GM19043 (cell line): ENCODE measurements around the gene KRTAP8-1.

ENCODE experiments used
- ATAC-seq: cut with Tn5 transposase; IDR thresholded peaks from one replicate; pipeline ENCODE4 v1.9.1; 2021; ENCODE audit warnings: low read depth; ENCODE audit not compliant: unreplicated experiment

Gene KRTAP8-1, protein sequence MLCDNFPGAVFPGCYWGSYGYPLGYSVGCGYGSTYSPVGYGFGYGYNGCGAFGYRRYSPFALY

DNA sequence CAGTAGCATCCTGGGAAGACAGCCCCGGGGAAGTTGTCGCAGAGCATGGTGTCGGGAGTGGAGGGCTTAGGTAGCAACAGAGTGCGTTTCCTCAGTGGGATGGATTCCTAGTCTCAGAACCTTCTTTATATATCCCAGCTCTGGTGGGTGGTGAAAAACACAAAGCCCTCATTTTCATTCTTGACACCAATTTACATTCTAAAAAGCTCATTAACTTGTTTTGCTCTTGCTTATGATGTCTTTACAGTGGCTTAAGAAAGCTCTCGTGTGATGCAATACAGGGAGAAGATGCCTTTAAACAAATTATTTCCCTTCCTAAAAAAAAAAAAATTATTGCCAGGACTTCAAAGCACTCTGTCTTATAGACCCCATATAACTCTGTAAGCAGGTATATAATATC, at the start of gene KRTAP8-1:
KRTAP8-1 (minus strand) TSS at position 101 of the 400 bp plus-strand sequence; CDS start at position 47, 54 bp downstream.
- ATAC-seq: no peak

DNA sequence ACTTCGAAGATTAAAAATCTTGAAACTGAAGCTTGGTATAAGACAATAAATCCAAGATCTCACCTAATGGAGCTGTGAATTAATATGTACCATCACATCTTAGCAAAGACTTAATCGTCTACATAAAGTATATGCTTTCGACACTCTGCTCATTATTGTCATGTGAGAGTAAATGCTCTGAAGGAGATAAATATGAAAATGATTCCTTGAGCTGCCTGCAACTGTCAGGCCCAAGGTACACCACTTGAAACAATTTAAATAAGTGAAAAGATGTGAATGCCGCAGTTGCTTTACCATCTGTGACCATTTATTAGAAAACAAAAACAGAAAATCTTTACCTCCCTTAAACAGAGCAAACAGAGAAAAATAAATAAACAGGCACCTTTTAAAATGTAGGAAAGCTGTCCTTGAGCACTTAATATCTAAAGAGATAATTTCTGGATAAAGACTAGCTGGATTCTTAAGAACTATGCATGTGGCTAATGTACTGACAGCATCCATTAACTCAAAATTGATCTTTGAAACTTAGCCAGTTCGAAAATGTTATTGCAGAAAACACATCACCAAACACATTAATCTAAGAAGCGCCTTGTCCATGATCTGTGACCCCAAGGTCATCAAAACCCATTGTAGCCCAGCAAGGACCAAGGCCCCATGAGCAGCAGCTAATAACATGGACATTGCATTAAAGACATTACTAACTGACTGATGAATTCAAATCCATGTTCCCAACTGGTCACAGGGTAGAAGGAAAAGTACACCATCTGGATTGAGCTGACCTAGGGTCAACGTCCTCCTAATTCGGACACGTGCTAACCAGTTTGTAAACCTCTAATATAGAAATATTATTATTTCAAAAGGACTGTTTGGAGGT, 34.8 kb upstream of the KRTAP8-1 start:
- no peak for ATAC-seq

DNA sequence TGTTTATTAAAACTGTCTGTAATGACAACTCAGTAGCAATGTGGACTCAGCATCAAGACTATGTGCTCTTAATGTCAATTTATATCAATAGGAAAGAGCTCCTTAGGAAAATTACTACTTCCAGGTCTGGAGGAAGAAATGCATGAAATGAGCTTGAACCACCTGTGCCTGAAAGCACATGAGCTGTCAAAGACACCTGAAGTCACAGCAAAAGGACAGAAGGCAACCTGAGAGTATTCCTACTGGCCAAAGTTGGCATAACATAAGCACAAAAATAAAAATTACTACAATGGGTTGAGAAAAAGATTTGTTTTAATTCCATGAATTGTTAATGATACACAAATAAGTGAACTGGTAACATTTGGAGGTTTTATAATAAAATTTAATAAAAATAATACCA, 29.9 kb upstream of the KRTAP8-1 start:
- ATAC-seq: no peak

DNA sequence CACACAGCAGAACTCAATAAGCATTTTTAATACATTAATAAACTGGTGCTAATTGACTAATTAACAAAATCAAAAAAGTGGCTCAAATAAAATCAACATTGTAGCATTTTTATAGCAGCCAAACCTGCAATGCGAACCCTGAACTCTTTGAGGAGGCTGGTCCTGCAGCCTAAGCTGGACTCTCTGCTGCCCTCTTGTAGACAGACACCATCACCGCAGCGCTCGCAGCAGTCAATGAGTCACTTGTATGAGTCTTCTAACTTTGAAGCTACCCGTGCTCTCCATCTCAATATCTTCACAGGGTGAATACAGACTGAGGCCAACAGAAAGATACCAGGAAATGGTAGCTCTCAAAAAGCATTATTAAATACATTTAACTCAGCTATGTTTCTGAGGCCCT, 26.2 kb upstream of the KRTAP8-1 start:
- ATAC-seq: no peak

DNA sequence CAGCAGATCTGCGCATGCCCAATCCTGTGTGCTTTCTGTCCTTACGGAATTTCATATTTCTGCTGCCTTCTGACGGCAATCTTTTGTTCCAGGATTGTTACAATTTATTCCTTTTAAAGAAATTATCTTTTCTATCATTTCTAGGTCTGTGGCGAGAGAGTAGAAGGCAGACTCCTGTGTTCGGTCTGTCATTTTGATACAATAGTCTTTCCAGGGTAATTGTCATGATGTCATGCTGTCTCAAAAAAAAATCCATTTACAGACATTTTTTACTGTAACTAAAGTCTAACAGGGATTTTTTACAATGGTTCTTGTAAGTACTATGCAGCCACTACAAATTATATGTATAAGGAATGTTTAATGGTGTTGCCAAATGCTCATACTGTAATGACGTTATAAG, 25.5 kb upstream of the KRTAP8-1 start:
- ATAC-seq: no peak

DNA sequence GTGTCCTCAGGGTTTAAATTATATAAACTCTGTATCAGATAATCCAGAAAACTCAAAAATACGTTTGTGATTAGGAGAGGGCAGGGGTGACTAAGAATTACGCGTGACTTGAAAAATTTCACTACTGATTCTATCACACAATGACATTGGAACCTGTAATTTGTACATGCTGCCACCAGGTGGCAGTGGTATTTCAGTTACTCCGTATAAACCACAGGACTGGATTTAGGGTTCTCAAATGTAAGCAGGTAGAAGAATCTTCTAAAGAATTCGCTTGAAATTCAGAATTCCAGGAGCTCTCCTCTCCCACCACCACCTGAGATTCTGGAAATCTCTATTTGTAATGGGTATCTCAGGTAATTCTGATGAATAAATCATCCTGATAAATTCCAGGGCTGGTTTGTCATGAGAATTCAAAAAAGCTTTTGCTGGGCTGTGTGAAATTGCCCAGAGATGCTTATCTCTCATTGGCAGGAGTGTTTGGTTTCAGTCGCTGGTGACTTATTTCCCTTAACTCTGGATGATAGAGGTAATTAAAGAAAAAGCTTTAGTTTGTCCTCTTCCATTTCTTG, 18.2 kb upstream of the KRTAP8-1 start:
- ATAC-seq: no peak

DNA sequence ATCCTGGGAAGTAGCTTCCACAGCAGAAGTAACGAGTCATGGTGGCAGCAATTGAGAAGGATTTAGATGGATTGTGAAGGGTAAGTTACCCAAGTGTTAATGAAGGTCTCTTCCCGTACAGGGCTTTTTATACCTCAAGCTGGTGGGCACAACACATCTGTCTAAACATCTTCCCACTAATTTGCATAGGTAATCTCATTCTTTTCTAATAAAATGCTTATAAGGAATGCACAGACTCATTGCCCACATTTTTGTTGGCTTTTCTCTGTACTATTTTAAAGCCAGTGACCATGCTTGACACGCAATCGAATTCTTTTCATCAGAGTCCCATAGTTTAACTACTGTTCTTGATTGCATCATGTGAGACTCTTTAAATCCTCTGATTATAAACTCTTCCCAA, 16.6 kb upstream of the KRTAP8-1 start, which contains the start of gene KRTAP7-1:
KRTAP7-1 (minus strand) TSS at position 101 of the 400 bp plus-strand sequence; CDS start at position 40, 61 bp downstream.
- no peak for ATAC-seq

DNA sequence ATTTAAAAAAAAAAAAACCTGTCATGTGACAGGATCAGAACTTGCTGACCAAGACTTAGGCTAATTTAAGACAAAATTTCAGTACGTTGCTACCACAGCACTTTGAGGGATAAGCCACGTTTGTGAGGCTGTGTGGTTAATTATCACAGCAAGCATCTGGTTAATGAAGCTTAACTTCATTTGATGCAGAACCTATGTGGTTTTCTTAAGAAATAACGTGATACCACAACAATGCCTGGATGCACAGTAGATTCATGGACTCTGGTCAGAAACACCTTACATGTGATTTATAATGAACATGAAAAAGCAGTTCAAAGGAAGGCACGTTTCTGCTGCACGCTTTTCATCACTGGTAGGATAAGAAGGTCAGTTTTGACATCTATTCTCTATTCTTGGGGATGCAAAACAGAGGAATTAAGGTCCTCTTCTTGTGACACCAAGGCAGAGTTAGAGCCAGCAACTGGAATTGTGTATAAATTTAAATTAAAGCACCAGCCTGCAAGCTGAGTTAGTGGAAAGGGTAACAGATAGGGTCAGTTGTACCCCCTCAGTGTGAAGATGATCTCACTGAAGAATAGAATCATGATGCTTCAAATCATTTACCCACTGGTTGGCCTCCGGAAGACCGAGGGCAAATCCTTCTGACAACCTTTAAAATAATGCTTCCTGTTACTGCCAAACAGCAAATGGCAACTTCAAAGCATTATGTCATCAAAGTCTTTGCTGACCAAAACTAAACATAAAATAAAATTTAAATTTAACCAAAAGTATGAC, 6.0 kb upstream of the KRTAP8-1 start:
- no peak for ATAC-seq

DNA sequence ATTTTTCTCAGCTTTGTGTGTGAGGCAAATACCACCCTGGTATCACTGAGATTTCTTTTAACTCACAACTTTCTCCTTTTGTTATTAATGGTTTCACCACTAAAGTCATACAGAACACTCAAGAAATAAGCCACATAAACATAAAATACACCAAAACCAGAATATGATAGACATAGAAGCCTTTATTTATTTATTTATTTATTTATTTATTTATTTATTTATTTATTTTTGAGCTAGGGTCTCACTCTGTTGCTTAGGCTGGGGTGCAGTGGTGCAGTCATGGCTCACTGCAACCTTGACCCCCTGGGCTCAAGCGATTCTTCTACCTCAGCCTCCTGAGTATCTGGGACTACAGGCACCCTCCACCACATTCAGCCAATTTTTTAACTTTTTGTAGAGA, 12.5 kb downstream of the KRTAP8-1 start:
- ATAC-seq: no peak

DNA sequence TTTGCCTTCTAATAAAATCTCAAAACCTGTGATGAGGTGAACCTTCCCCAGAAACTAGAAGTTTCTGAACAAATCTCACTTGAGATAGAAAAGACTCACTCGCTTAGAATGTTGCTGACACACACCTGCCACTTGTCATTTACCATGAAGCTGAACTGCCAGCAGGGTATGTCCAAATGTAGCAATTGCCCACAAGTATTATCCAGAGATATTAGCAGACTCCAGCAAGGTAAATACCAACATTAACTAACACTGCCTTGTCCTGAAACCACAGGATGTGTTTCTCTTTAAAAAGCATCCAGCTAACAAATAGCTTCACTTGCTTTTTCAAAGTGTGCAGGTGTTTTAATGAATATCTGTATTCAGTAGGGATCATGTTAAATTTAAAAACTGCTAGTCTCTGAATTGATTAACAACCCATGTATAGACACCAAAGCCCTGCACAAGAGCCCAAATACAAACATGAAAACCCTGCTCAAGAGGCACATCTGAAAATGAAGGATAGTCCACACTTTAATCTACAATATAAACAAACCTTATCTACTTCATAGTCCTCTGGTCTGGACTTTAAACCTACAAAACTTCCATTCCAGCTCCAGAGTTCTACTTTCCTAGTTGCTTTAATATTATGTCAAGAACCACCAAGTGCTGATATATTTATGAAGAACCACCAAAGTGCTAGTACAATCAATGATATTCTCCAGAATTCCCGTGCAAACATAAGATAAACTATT, 19.3 kb downstream of the KRTAP8-1 start:
- ATAC-seq: no peak

DNA sequence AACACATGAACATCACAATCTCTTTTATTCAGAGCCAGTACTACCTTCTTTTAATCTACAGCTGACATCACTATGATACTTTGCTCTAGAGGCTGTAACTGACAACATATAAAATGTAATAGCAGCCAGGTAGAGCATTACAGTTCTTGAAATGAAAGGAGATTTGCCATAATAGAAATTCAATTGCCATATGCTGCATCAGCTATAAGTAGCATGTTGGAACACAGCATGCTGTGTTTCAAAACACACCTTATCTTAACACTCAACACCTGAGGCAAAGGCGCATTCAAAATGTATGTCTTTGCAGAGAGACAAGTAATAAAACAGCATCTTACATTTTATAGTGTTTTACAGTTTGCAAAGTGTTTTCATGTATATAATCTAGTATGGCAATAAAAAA, 33.8 kb downstream of the KRTAP8-1 start:
- ATAC-seq: no peak

DNA sequence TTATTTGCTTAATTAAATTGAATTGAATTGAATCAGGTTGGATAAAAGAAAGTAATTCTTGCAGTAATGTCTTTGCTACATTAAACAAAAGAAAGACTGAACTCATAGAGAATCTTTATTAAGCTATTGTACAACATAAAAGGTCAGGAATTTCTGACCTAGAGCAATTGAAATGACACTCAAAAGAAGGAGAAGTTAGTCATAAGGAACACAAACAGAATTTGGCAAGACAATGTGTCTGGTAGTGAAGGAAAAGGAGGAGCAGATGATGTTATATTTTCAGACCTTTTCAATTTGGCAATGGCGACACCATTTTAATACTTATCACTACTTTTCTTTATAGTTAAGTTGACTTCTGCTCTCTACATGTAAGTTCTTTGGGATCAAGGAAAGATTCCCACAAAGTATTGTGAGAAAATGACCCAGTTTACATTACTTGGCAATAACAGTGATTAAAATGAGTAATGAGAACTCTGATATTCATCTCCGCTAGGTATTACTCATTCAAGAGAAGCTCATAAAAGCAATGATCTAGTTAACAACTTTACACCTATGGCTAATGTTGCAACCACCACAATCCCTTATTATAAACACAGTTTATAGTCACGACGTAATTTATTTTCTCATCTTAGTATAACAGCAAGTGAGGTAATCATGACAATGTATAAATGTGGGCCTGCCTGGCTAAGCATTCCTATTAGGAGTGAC, 43.2 kb downstream of the KRTAP8-1 start:
- no peak for ATAC-seq
